NK-92 (cell line): Measurements from ENCODE around the gene H2BK1.

ENCODE experiments used
- DNase-seq: peaks from one replicate; lab custom pipeline; 2025; ENCODE audit not compliant: unreplicated experiment; lab: John Stamatoyannopoulos, UW

The H2BK1 gene

GRCh38 chr7:151232917-151233701 is 22.8 kb upstream of the H2BK1 start:
- no peak for DNase-seq

DNA sequence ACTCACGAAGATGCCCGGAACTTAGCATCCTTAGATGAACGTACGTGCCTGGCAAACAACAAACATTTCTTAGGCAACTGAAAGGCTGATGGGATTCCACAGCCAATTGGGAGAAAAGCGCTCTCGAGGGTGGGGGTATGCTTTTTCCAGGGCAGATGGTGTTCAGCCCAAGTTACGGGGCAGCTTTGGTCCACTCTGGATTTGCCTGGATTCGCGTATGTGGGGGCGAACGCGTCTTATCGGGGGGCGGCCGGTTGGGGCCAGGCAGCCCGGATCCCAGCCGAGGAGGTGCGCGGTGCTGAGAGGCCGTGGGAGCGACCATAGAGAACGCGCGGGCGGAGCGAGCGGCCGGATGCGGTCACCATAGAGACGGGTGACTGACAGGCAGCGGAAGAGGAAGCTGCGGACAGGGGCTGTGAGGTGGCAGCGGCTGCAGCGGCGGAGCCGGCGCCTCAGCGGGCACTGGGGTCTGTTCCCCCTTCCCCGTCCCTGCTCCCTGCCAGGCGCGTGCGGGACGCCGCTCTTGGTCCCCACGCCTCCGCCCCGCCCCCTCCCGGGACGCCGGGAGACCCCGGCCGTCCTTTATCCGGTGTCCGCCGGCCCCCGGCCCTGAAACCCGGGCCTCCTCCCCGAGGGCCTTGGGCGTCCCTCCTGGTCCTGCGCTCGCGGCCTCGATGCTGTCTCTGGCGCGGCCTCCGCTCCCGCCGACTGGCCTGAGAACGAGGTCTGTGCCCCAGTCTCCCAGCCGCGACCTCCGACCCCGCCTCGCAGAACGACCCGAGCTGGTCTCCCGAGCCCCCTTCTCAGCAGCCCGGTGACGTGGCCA is 22.0 kb upstream of the H2BK1 start, which contains the start of gene CHPF2:
Gene CHPF2, plus strand, starts transcription at position 393 of the 826 bp plus-strand sequence. CDS start 1,529 bp downstream, outside the sequence.
- no peak for DNase-seq

DNA sequence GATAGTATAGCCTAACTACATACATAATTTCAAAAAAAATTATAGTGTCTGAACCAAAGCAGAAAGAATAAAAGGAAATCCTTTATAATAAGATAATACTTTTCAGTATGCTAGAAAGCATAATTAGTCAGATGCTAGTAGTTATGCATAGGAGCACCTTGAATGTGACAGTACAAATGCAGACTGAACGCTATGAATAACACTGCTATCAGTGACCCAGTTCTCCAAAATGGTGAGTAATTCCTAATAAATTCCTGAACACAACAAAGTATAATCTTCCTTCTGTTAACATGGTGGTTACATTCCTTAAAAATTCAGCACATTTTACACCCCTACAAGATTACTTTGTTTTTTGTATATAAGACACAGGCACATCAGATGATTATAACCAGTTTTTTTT is 20.8 kb upstream of the H2BK1 start:
- DNase-seq = no peak

DNA sequence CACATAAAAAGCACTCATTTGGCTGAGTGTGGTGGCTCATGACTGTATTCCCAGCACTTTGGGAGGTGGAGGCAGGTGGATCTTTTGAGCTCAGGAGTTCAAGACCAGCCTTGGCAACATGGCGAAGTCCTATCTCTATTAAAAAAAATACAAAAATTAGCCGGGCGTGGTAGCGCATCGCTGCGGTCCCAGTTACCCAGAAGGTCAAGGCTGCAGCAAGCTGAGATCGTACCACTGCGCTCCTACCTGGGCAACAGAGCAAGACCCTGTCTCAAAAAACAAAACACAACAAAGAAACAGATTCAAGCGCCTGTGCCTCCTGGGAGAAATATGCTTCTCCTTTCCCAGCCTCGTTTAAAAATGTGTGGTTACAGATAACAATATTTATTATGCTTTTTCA is 19.0 kb upstream of the H2BK1 start:
- no peak for DNase-seq

GRCh38 chr7:151228024-151228866 is 18.0 kb upstream of the H2BK1 start:
- DNase-seq = no peak

- peak; percentile 87 for DNase-seq
These were observed 16.8 kb upstream of the H2BK1 start, which contains the start of gene ABCF2 for GRCh38 chr7:151226875-151227782. Gene ABCF2 (minus strand): TSS chr7:151227205. CDS start chr7:151226458, 747 bp downstream.

GRCh38 chr7:151226560-151226874 is 16.2 kb upstream of the H2BK1 start:
- DNase-seq = no peak

DNA sequence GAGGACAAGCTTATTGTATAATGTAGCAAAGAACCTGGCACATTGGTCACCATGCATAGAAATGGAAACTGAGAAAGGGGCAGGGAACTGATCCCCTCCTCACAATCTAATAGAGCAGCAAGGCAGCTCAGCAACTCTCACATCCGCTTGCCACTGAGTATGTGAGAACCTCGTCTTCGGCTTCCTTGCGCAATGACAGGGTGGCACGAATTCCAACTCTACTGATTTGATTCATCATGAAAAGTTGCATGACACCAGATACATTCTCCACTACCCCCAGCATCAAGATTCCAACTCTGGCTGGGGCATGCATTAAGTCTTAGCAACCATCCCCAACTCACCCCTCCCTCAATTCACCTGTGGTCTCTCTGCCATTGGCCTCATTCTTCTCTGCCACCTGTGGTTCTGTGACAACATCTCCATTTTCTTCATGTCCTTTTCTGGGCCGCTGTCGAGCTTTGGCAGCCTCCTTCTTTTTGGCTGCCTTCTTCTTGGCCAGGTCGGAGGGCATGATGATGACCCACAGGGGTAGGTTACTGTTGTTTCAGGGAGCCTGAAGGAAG is 15.7 kb upstream of the H2BK1 start:
- DNase-seq = no peak

- no peak for DNase-seq
These were observed 13.4 kb upstream of the H2BK1 start for GRCh38 chr7:151223728-151224127.

DNA sequence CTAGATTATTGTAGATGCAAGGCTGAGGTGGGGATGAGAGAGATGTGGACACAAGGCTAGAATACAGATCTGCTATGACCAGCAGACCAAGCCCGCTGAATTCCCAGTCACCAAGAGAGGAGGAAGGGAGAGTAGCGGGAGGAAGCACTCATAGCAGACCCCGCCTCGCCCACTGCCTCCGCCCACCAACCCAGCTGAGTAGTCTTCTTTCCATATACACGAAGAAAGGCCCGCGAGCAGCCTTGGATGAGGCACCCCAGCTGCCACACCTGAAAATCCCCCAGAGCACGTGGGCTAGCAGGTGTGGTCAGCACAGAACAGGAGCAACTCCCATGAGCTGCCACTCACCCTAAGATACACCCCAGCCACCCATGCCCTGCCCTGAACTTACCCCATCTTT is 7.9 kb upstream of the H2BK1 start:
- DNase-seq = no peak

- DNase-seq = no peak
These were observed 5.1 kb upstream of the H2BK1 start for GRCh38 chr7:151215396-151215795.

GRCh38 chr7:151213826-151214225 is 3.5 kb upstream of the H2BK1 start:
- no peak for DNase-seq

- DNase-seq = no peak
These were observed 2.3 kb upstream of the H2BK1 start for GRCh38 chr7:151212626-151213025.

GRCh38 chr7:151211155-151211772 is 976 bp upstream of the H2BK1 start:
- no peak for DNase-seq

DNA sequence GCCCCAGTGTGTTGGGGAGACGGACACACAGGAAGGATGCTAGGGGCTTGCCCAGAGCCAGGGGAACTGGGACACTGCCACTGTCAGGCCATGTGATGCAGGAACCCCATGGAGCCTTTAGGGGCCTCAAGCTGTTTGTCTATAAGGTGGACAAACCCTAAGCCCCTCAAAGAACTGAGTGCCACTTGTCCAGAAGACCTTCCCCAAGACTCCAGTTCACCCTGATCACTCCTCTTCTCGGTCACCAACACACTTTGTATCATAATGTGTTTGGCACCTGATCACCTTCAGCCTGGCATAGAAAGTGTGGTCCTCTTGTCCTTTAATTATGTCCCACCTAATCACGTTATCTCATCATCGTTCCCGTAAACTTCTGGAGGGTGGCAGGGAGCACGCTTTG is 700 bp downstream of the H2BK1 start:
- no peak for DNase-seq

- no peak for DNase-seq
These were observed 1.9 kb downstream of the H2BK1 start for GRCh38 chr7:151208253-151208862.

GRCh38 chr7:151207804-151208203 is 2.5 kb downstream of the H2BK1 start:
- DNase-seq = no peak

GRCh38 chr7:151207315-151207714 is 3.0 kb downstream of the H2BK1 start:
- DNase-seq = no peak

- DNase-seq = no peak
These were observed 3.4 kb downstream of the H2BK1 start for GRCh38 chr7:151206914-151207313.
